Islet of Langerhans (tissue), 1 donor: ENCODE results near the gene SLC35G3.
"Not testable (repeated sequence)": the region's sequence is repeated elsewhere in the genome, so short reads cannot be mapped to it uniquely, and the experiment has no call there.

Experiments used
- FAIRE-seq: peaks from one replicate; lab custom pipeline; 2011; peaks lifted over from hg19 to GRCh38; lab: Jason Lieb, UNC

Gene SLC35G3

GRCh38 chr17:35210741-35211140 is 16.5 kb upstream of the SLC35G3 start:
- FAIRE-seq, result no peak

- FAIRE-seq, result not testable (repeated sequence)
These were observed 8.4 kb upstream of the SLC35G3 start for GRCh38 chr17:35202582-35202981.

- FAIRE-seq, result not testable (repeated sequence)
These were observed 869 bp upstream of the SLC35G3 start for GRCh38 chr17:35195062-35195461.

- FAIRE-seq, result no peak
These were observed 1.5 kb downstream of the SLC35G3 start for GRCh38 chr17:35192708-35193107.

- no peak for FAIRE-seq
These were observed 3.0 kb downstream of the SLC35G3 start for GRCh38 chr17:35191001-35191695.

DNA sequence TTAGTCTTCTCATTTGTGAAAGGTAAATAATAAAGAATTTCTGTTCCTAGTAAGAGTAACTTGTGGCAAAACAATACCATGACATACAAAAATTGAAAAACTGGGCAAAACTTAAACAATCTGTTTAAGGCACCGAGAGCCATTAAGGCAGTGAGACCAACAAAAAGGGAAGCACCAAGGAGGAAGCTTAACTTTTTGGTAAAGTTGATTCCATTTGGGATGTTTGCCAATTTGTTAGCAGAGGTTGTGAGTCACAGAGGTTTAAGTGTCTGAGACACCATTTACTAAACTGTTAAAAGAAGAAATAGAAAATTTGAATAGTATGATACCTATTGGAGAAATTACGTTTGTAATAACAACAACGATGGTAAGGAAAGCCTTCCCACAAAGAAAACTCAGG is 4.9 kb downstream of the SLC35G3 start:
- no peak for FAIRE-seq

DNA sequence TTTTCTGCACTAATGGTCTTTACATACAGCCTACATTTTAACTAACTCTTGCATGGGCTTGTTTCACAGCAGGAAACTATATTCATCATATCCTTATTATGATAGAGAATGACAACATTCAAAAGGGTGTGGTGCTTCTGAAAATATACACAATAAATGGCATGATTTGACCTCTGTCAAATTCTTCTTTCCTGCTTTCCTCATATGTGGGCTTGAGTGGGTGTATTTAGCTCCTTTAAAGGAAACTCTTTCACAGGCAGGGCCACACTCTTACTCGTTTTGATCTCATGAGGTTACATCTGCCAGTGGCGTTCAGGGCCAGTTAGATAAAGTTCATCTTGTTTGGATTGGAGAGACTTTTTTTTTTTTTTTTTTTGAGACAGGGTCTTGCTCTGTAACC is 6.1 kb downstream of the SLC35G3 start:
- no peak for FAIRE-seq

GRCh38 chr17:35187481-35187880 is 6.7 kb downstream of the SLC35G3 start:
- no peak for FAIRE-seq

DNA sequence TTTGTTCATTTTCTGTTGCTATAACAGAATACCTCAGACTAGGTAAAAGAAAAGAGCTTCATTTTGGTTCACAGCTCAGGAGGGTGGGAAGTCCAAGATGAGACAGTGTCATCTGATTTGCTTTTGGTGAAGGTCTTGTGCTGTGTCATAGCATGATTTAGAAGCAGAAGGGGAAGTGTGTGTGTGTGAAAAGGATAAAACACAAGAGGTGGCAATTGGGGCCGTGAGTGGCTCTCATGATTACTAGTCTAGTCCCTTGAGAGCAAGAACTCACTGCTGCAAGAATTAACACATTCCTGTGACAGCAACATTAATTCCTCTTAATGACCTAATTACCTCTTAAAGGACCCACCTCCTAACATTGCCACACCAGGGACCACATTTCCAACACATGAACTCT is 8.3 kb downstream of the SLC35G3 start:
- no peak for FAIRE-seq

GRCh38 chr17:35184274-35184673 is 9.9 kb downstream of the SLC35G3 start:
- no peak for FAIRE-seq

GRCh38 chr17:35183332-35183731 is 10.9 kb downstream of the SLC35G3 start:
- FAIRE-seq, result no peak

DNA sequence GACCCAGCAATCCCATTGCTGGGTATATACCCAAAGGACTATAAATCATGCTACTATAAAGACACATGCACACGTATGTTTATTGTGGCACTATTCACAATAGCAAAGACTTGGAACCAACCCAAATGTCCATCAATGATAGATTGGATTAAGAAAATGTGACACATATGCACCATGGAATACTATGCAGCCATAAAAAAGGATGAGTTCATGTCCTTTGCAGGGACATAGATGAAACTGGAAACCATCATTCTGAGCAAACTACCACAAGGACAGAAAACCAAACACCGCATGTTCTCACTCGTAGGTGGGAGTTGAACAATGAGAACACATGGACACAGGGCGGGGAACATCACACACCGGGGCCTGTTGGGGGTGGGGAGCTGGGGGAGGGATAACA is 14.8 kb downstream of the SLC35G3 start:
- FAIRE-seq, result not testable (repeated sequence)

DNA sequence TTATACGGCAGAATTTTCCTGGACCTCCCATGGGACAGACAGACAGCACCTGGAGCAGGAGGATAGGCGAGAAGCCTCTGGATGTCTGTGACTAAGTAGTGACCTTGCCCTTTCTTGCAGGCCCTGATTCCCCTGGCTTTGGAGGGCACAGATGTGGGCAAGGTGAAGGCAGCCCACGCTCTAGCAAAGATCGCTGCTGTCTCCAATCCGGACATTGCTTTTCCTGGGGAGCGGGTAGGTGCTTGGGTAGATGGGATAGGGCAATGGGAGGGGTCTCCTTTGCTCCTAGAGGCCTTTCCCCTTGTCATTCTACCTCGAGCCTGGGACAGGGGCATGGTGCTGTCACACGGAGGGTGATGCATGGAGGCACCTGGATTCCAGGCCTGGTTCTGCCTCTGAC is 17.3 kb downstream of the SLC35G3 start:
- FAIRE-seq, result no peak

DNA sequence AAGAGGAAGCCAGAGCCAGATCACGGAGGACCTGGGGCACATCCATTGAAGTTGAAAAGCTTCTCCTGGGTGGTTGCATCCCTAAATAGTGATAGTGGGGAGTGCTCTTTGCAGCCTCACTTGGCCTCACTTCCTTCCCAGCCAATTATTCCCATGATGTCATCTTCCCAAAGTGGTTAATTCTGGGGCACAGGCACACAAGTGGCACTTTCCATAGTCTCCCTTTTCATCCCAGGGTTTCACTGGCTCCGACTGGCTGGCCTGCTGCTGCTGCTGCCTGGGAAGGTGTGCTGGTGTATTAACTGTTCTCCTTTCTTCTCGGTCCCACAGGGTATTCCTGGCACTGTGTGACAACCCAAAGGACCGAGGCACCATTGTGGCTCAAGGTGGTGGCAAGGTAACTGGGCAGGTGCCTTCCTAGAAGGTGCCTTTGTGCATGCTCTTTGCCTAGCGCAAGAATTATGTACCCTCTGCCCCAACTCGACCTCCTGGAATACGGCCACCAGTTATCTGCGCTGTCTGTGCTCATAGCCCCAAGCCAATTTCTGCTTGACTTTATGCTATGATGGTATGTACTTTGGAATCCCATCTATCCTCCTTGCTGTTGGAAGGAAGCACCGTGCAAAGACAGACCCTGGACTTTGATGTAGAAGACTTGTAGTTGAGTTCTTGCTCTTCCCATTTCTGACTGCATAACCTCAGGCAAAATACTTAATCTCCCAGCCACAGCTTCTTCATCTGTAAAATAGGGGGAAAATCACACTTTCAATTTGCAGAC is 18.4 kb downstream of the SLC35G3 start:
- no peak for FAIRE-seq

DNA sequence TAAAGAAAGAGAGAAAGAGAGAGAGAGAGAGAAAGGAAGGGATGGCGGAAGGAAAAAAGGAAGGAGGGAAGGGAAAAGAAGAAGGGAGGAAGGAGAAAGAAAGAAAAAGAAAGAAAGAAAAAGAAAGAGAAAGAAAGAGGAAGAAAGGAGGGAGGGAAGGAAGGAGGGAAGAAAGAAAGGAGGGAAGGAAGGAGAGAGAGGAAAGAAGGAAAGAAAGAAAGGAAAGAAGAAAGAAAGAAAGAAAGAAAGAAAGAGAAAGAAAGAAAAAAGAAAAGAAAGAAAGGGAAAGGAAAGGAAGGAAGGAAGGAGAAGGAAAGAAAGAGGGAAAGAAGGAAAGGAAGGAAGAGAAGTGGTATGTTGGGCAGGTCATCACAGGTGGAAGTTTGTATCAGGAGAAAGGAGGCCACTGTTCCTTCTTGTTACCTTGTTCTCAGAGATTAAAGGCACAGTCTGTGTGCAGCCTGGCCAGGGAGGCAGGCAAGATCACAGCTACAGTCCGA is 19.3 kb downstream of the SLC35G3 start:
- FAIRE-seq, result no peak

GRCh38 chr17:35172321-35172720 is 21.9 kb downstream of the SLC35G3 start:
- not testable (repeated sequence) for FAIRE-seq

DNA sequence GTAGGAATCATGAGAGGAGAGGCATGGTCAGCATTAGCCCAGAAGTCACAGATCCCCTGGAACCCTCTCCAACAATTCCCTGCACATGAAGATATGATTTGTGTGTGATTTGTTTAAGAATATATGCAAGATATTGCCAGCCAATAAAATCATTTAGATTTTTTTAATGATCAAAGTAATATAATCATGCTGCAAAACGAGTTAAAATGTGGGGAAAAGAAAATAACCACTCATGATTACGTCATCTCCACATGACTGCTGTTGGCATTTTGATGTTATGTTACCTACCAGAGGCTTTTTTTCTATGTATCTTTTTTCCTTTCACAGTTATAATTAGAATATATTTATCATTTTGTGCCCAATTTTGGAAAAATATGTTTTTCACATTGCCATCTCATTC is 22.4 kb downstream of the SLC35G3 start:
- FAIRE-seq, result no peak

DNA sequence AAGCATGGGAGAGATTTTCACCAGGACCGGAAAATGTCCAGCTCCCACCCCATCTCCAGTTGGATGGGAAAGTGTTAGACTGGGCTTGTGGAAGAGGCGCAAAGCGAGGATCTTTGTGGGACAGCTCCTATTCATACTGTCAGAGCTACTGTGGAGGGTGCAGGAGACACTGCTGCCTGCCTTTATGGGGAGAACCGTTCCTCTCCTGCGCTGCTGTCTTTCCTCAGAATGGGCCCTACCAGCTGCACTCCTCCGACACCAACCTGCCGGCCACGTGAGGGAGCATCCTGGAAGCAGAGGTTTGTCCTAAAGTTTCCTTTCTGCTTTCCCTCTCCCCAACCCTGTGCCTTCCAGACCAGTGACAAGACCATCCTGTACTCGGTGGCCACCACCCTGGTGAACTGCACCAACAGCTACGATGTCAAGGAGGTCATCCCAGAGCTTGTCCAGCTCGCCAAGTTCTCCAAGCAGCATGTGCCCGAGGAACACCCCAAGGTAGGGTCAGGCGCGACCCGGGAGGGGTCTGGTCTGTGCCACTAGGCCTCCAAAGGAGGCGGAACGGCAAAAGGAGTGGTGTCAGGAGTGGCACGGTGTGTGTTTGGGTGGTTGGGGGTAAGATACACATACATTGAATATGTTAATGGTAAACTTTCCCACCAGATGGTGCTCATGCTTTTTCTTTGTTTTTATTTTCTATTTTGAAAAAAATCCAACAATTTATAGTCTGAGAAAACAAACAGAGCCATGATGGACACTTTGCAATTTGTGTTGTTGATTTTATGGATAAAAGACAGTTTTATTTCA is 23.0 kb downstream of the SLC35G3 start:
- no peak for FAIRE-seq

DNA sequence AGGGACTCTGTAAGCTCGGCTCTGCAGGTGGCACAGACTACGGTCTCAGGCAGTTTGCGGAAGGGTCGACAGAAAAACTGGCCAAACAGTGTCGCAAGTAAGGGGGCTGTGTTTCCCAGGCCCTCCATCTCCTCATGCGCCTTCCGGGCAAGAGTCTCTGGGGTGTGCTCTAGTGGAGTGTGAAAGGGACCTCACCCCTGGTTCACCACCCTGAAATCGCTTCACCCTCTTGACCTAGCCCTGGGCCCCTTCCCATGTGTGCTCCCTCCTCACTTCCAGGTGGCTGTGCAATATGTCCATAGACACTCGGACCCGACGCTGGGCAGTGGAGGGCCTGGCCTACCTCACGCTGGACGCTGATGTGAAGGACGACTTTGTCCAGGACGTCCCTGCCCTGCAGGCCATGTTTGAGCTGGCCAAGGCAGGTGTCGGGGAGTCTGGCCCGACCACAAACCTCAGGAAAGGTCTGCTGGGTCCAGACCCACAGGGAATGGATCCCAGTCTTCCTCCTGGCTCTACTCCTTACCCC is 24.3 kb downstream of the SLC35G3 start:
- FAIRE-seq, result no peak

DNA sequence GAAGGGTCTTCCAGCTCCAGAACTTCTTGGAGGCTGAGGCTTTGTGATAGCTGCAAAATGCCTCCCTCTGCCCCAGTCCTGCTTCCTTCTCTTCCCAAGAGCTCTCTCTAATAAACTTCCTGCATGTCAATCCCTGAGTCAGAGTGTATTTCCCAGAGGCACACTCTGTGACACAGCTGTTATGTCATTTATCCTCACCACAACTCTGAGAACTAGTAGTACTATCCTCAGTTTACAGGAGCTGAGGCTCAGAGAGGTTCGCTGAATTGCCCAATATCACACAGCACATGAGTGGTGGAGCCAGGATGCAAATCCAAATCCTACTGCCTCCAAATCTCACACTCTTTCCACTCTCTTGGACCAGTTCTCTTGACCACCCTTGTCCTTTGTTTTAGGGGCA is 26.5 kb downstream of the SLC35G3 start:
- FAIRE-seq, result no peak

DNA sequence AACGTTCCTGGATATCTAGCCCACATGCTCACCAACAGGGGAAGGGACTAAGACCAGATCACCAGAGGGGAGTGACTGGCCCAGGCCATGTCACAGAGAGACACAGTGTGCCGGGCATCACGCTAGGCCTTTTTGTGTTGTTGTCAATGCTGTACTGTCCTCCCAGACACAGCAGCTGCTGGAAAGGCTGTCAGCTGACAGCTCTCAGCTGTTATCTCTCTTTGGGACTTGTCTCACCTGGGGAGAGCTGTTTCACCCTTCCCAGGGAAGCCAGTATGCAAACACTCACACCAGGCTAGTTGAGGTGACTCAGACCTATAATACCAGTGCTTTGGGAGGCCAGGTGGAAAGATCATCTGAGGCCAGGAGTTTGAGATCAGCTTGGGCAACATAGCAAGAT is 27.1 kb downstream of the SLC35G3 start:
- no peak for FAIRE-seq

DNA sequence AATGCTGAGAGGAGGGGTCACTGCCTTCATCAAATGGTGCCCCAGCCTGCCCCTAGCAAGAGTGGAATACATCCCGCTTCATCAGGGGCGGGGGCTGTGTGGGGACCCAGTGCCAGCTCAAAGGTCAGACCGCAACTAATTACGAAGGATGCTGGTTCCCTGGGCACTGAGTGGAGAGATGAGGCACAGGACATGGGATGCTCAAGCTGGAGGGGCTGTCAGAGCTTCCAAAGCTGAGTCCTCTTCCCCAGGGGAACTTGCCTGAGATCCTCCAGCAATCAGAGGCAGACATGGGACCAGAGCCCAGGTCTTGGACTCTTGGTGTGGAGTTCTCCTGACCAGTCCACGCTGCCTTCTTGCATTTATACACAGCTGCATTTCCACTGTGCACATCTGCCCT is 27.7 kb downstream of the SLC35G3 start:
- FAIRE-seq, result no peak

GRCh38 chr17:35164716-35165115 is 29.5 kb downstream of the SLC35G3 start:
- no peak for FAIRE-seq
